ENCODE measurements around the gene GFOD2. TPM values are rescaled to one million over a fixed set of nuclear protein-coding genes. Genes with fewer than 3 reads are reported as not detected.

The GFOD2 gene
- total and polyA plus RNA-seq, 2 of the 13 experiments (the other 11 are each of a cell fraction or from before 2014, with no cell fraction given), result 11.1 to 17.2 TPM

GRCh38 chr16:67736858-67737257, 17.7 kb upstream of the GFOD2 start:
- BruUV-seq (replicated peaks), result no TSS peak
- Histone ChIP-seq H4K20me1 (ENCODE audit: insufficient read depth, low read length) (no peaks in the 10 kb centered on the region), H3K36me3 (replicated peaks in 1 of 2; ENCODE audit: control insufficient read depth in 1 of 2, insufficient read depth in 2 of 2, low read length in 2 of 2) (peaks cover 7 to 54% of the 10 kb centered on the region in 2 experiments), H3K27me3 (ENCODE audit: control insufficient read depth in 1 of 2, insufficient read depth in 2 of 2, low read length in 2 of 2) (no peaks in the 10 kb centered on the region), H3K79me2 (ENCODE audit: insufficient read depth, low read length) (no peaks in the 10 kb centered on the region), H3K4me1 (ENCODE audit: insufficient read depth, low read length) (no peaks in the 10 kb centered on the region), H3K4me3 (replicated peaks in 1 of 3; ENCODE audit: insufficient read depth in 1 of 3, low read depth in 2 of 3, low read length in 3 of 3) (no peak overlapping the region), H3K27ac (ENCODE audit: extremely low read length, insufficient read depth, low read length) (no peak overlapping the region), H3K4me2 (ENCODE audit: low read depth, low read length) (no peak overlapping the region), H3K9me3 (ENCODE audit: low read length) (no peaks in the 10 kb centered on the region), H3K9ac (ENCODE audit: insufficient read depth, low read depth, low read length) (no peak overlapping the region), H2AFZ (ENCODE audit: low read length) (no peak overlapping the region)
- DNase-seq (ENCODE audit: low spot score), result no peak
- no peak for FAIRE-seq
- ATAC-seq, result no peak
- WGBS (ENCODE audit: low lambda C conversion rate), result 93% methylated on average over 4 of the region's 4 CpGs
- TF ChIP-seq NFYB (CRISPR knock-in tag; IDR thresholded peaks at IDR 0.05) (no peak), CBX2 (IDR thresholded peaks at IDR 0.05; ENCODE audit: low read depth, low read length) (no peak), CBX2 (CRISPR knock-in tag; IDR thresholded peaks at IDR 0.05; ENCODE audit: low read depth) (no peak), TBL1XR1 (IDR thresholded peaks at IDR 0.05; ENCODE audit: borderline replicate concordance, low read length, partially characterized antibody) (no peak), SAP130 (CRISPR knock-in tag; IDR thresholded peaks at IDR 0.05; ENCODE audit: low read depth) (no peak), NR2F2 (IDR thresholded peaks at IDR 0.05; ENCODE audit: borderline replicate concordance, low read depth) (no peak)
- intact Hi-C loops (cut with micrococcal nuclease; ENCODE audit: unreplicated experiment) (no loop called here), in situ Hi-C loops (cut with HindIII; ENCODE audit: extremely low pct_ligation_motif_present, low pct_unique_long_range_greater_than_20kb) (no loop called here)
- CTCF ChIA-PET (ENCODE audit: low intra/inter-chr PET ratio, low total read pairs), result no interaction called here
- POLR2A ChIA-PET, result interaction anchor here (3.2 kb wide), 1 partner anchor 18 kb away, joined by 9 read pairs; the partner anchor contains the start of gene GFOD2

GRCh38 chr16:67734731-67735201, 15.7 kb upstream of the GFOD2 start:
- Histone ChIP-seq H2AFZ (ENCODE audit: low read length) (no peak overlapping the region), H3K27me3 (ENCODE audit: control insufficient read depth in 1 of 2, insufficient read depth in 2 of 2, low read length in 2 of 2) (no peaks in the 10 kb centered on the region), H3K4me1 (ENCODE audit: insufficient read depth, low read length) (no peaks in the 10 kb centered on the region), H3K36me3 (replicated peaks in 1 of 2; ENCODE audit: control insufficient read depth in 1 of 2, insufficient read depth in 2 of 2, low read length in 2 of 2) (peaks cover 20 to 59% of the 10 kb centered on the region in 2 experiments), H3K9ac (ENCODE audit: insufficient read depth, low read depth, low read length) (no peak overlapping the region), H3K79me2 (ENCODE audit: insufficient read depth, low read length) (no peaks in the 10 kb centered on the region), H4K20me1 (ENCODE audit: insufficient read depth, low read length) (no peaks in the 10 kb centered on the region), H3K9me3 (ENCODE audit: low read length) (no peaks in the 10 kb centered on the region), H3K4me2 (ENCODE audit: low read depth, low read length) (no peak overlapping the region), H3K4me3 (replicated peaks in 1 of 3; ENCODE audit: insufficient read depth in 1 of 3, low read depth in 2 of 3, low read length in 3 of 3) (no peak overlapping the region), H3K27ac (ENCODE audit: extremely low read length, insufficient read depth, low read length) (no peak overlapping the region)
- intact Hi-C loops (cut with micrococcal nuclease; ENCODE audit: unreplicated experiment) (no loop called here), in situ Hi-C loops (cut with HindIII; ENCODE audit: extremely low pct_ligation_motif_present, low pct_unique_long_range_greater_than_20kb) (no loop called here)
- ChIA-PET POLR2A (interaction anchor here (0.6 kb wide), 1 partner anchor 67 kb away, joined by 3 read pairs; no protein-coding TSS in a partner anchor), CTCF (ENCODE audit: low intra/inter-chr PET ratio, low total read pairs) (no interaction called here)
- ATAC-seq, result no peak; the same call in 2 of the 3 replicates
- FAIRE-seq, result no peak
- WGBS (ENCODE audit: low lambda C conversion rate), result 99% methylated on average over 5 of the region's 9 CpGs
- no TSS peak for BruUV-seq (replicated peaks)
- no peak for DNase-seq (ENCODE audit: low spot score)
- TF ChIP-seq ZFP36L1 (CRISPR knock-in tag; IDR thresholded peaks at IDR 0.05) (no peak), NFE2 (CRISPR knock-in tag; IDR thresholded peaks at IDR 0.05) (no peak), LBX2 (CRISPR knock-in tag; IDR thresholded peaks at IDR 0.05; ENCODE audit: borderline replicate concordance) (no peak), CSRNP1 (CRISPR knock-in tag; IDR thresholded peaks at IDR 0.05) (no peak), ZEB1 (IDR thresholded peaks at IDR 0.05; ENCODE audit: insufficient replicate concordance, low read depth) (no peak), SP1 (IDR thresholded peaks at IDR 0.05) (no peak), SP1 (CRISPR knock-in tag; IDR thresholded peaks at IDR 0.05) (no peak), ZNF563 (CRISPR knock-in tag; IDR thresholded peaks at IDR 0.05) (no peak), TIGD3 (CRISPR knock-in tag; IDR thresholded peaks at IDR 0.05; ENCODE audit: borderline replicate concordance) (no peak)
